M059J (cell line): ENCODE results near the gene FMN2. TPM values are rescaled to one million over a fixed set of nuclear protein-coding genes. Genes with fewer than 3 reads are reported as not detected.
A peak's percentile ranks its signal among the peaks of the same experiment; 100 is the strongest.
"Not testable (repeated sequence)": the region's sequence is repeated elsewhere in the genome, so short reads cannot be mapped to it uniquely, and the experiment has no call there.

Experiments used
- DNase-seq: peaks from one replicate; pipeline ENCODE4 v3.0.0-alpha.2; 2012; ENCODE audit warnings: low read depth
- total RNA-seq: library from RNA; depleted of rRNA; stranded (reverse); fragments of >200 nt; shearing (Covaris generic); gene quantifications from 2 replicates; pipeline ENCODE4 v1.2.3, GENCODE V29; 2014

The FMN2 gene
- total RNA-seq, 1 experiment from 2014 or later: 19.2 TPM

- DNase-seq: no peak
These were observed 162.3 kb downstream of the FMN2 start for GRCh38 chr1:240254006-240254405.

- DNase-seq: peak; percentile 21
These were observed 163.2 kb downstream of the FMN2 start for GRCh38 chr1:240254778-240255291.

GRCh38 chr1:240255922-240256321 is 164.2 kb downstream of the FMN2 start:
- DNase-seq: no peak

- no peak for DNase-seq
These were observed 165.3 kb downstream of the FMN2 start for GRCh38 chr1:240256836-240257503.

- peak; percentile 68 for DNase-seq
These were observed 167.2 kb downstream of the FMN2 start for GRCh38 chr1:240258910-240259309.

GRCh38 chr1:240264494-240264893 is 172.8 kb downstream of the FMN2 start:
- DNase-seq: not testable (repeated sequence)

GRCh38 chr1:240271081-240271480 is 179.4 kb downstream of the FMN2 start:
- DNase-seq: no peak

- DNase-seq: no peak
These were observed 182.9 kb downstream of the FMN2 start for GRCh38 chr1:240274569-240274968.

GRCh38 chr1:240275219-240275618 is 183.5 kb downstream of the FMN2 start:
- not testable (repeated sequence) for DNase-seq

GRCh38 chr1:240278082-240278481 is 186.4 kb downstream of the FMN2 start:
- no peak for DNase-seq

- DNase-seq: no peak
These were observed 189.1 kb downstream of the FMN2 start for GRCh38 chr1:240280560-240281322.

GRCh38 chr1:240282061-240282830 is 190.6 kb downstream of the FMN2 start:
- DNase-seq: no peak

- DNase-seq: no peak
These were observed 193.2 kb downstream of the FMN2 start for GRCh38 chr1:240284656-240285414.

GRCh38 chr1:240285540-240285939 is 193.9 kb downstream of the FMN2 start:
- DNase-seq: peak; percentile 30

- no peak for DNase-seq
These were observed 196.0 kb downstream of the FMN2 start for GRCh38 chr1:240287722-240288121.

GRCh38 chr1:240293706-240294105 is 202.0 kb downstream of the FMN2 start:
- peak; percentile 23 for DNase-seq

- DNase-seq: no peak
These were observed 202.9 kb downstream of the FMN2 start for GRCh38 chr1:240294566-240294965.

GRCh38 chr1:240295811-240296210 is 204.1 kb downstream of the FMN2 start:
- peak; percentile 29 for DNase-seq

GRCh38 chr1:240304466-240304865 is 212.8 kb downstream of the FMN2 start:
- DNase-seq: no peak

GRCh38 chr1:240306673-240307072 is 215.0 kb downstream of the FMN2 start:
- peak; percentile 68 for DNase-seq

GRCh38 chr1:240308096-240308495 is 216.4 kb downstream of the FMN2 start:
- DNase-seq: no peak

- DNase-seq: no peak
These were observed 218.1 kb downstream of the FMN2 start for GRCh38 chr1:240309769-240310168.
